Activated gamma-delta T cell treated with Interleukin-2 at 50 U/mL for 16 hours (primary cell): ENCODE results near the gene GOLGA8B.
A peak's percentile ranks its signal among the peaks of the same experiment; 100 is the strongest.
"Not testable (repeated sequence)": the region's sequence is repeated elsewhere in the genome, so short reads cannot be mapped to it uniquely, and the experiment has no call there.

Source experiments
- DNase-seq: peaks from one replicate; pipeline ENCODE4 v3.0.0-alpha.2; 2020

Gene GOLGA8B

GRCh38 chr15:34597316-34597715 is 13.9 kb upstream of the GOLGA8B start:
- no peak for DNase-seq

- no peak for DNase-seq
Observed at GRCh38 chr15:34594361-34594760, 10.9 kb upstream of the GOLGA8B start.

GRCh38 chr15:34591306-34591705 is 7.9 kb upstream of the GOLGA8B start:
- no peak for DNase-seq

- peak; percentile 54 for DNase-seq
Observed at GRCh38 chr15:34588046-34588674, 4.7 kb upstream of the GOLGA8B start.

- DNase-seq, result not testable (repeated sequence)
Observed at GRCh38 chr15:34585966-34586365, 2.5 kb upstream of the GOLGA8B start.

- DNase-seq, result no peak
Observed at GRCh38 chr15:34584996-34585395, 1.5 kb upstream of the GOLGA8B start.

GRCh38 chr15:34584330-34584668 is 848 bp upstream of the GOLGA8B start:
- no peak for DNase-seq

- DNase-seq, result no peak
Observed at GRCh38 chr15:34582461-34583371, 735 bp downstream of the GOLGA8B start.

GRCh38 chr15:34581687-34582460 is 1.6 kb downstream of the GOLGA8B start:
- DNase-seq, result not testable (repeated sequence)

GRCh38 chr15:34581043-34581365 is 2.4 kb downstream of the GOLGA8B start:
- no peak for DNase-seq

- DNase-seq, result not testable (repeated sequence)
Observed at GRCh38 chr15:34580251-34581042, 3.0 kb downstream of the GOLGA8B start.

GRCh38 chr15:34578283-34578674 is 5.2 kb downstream of the GOLGA8B start:
- no peak for DNase-seq

GRCh38 chr15:34577658-34578282 is 5.7 kb downstream of the GOLGA8B start:
- not testable (repeated sequence) for DNase-seq

- DNase-seq, result not testable (repeated sequence)
Observed at GRCh38 chr15:34575035-34575434, 8.4 kb downstream of the GOLGA8B start.

- not testable (repeated sequence) for DNase-seq
Observed at GRCh38 chr15:34572921-34573320, 10.5 kb downstream of the GOLGA8B start.

- DNase-seq, result not testable (repeated sequence)
Observed at GRCh38 chr15:34572019-34572641, 11.3 kb downstream of the GOLGA8B start.

- DNase-seq, result not testable (repeated sequence)
Observed at GRCh38 chr15:34569670-34570396, 13.6 kb downstream of the GOLGA8B start.

- DNase-seq, result not testable (repeated sequence)
Observed at GRCh38 chr15:34567174-34567573, 16.3 kb downstream of the GOLGA8B start.

GRCh38 chr15:34564711-34565110 is 18.7 kb downstream of the GOLGA8B start:
- not testable (repeated sequence) for DNase-seq

GRCh38 chr15:34560814-34561213 is 22.6 kb downstream of the GOLGA8B start:
- not testable (repeated sequence) for DNase-seq

- not testable (repeated sequence) for DNase-seq
Observed at GRCh38 chr15:34559764-34560163, 23.7 kb downstream of the GOLGA8B start.
